HepG2 (cell line): ENCODE results near the gene LITAF. TPM values are rescaled to one million over a fixed set of nuclear protein-coding genes. Genes with fewer than 3 reads are reported as not detected.
A peak's percentile ranks its signal among the peaks of the same experiment; 100 is the strongest.

Source experiments
- AGO2 ChIP-seq: fragments of 200-400 bp; formaldehyde crosslinking; optimal IDR thresholded peaks from 2 replicates; pipeline ENCODE3; 2017; ENCODE audit warnings: mild to moderate bottlenecking, low read depth, low read length, moderate library complexity
- CCAR2 ChIP-seq: fragments of 200-400 bp; formaldehyde crosslinking; optimal IDR thresholded peaks from 2 replicates; pipeline ENCODE3; 2018; ENCODE audit warnings: low read depth, mild to moderate bottlenecking, low read length, moderate library complexity
- DPF2 ChIP-seq: sonication (generic); formaldehyde crosslinking; IDR thresholded peaks from 2 replicates; pipeline ENCODE4 v1.4.0; 2020; ENCODE audit warnings: mild to moderate bottlenecking, low read depth, missing genetic modification reagents, borderline replicate concordance
- GFI1 ChIP-seq: sonication (generic); formaldehyde crosslinking; IDR thresholded peaks from 2 replicates; pipeline ENCODE4 v1.5.0; 2020; ENCODE audit warnings: missing genetic modification reagents, mild to moderate bottlenecking, borderline replicate concordance
- HDAC2 ChIP-seq: sonication (generic); formaldehyde crosslinking; IDR thresholded peaks from 2 replicates; pipeline ENCODE4 v1.4.0; 2020; ENCODE audit warnings: missing genetic modification reagents
- NFE2L1 ChIP-seq: sonication (generic); formaldehyde crosslinking; IDR thresholded peaks from 2 replicates; pipeline ENCODE4 v1.4.0; 2020; ENCODE audit warnings: missing genetic modification reagents, mild to moderate bottlenecking, borderline replicate concordance
- NKX3-1 ChIP-seq: sonication (generic); formaldehyde crosslinking; IDR thresholded peaks from 2 replicates; pipeline ENCODE4 v1.5.0; 2020; ENCODE audit warnings: missing genetic modification reagents
- PAF1 ChIP-seq: IDR thresholded peaks from 2 replicates; pipeline ENCODE4 v1.6.1; 2016; ENCODE audit warnings: missing genetic modification reagents, missing compliant biosample characterization
- STAT5B ChIP-seq: sonication (generic); formaldehyde crosslinking; IDR thresholded peaks from 2 replicates; pipeline ENCODE4 v1.4.0; 2020; ENCODE audit warnings: missing genetic modification reagents
- TCF7L2 ChIP-seq: IDR thresholded peaks from 2 replicates; pipeline ENCODE4 v1.6.1; 2011; ENCODE audit warnings: mild to moderate bottlenecking, low read depth, low read length, moderate library complexity
- ZEB1 ChIP-seq: IDR thresholded peaks from 2 replicates; pipeline ENCODE4 v1.6.1; 2012; ENCODE audit warnings: mild to moderate bottlenecking, low read depth, inconsistent platforms; ENCODE audit not compliant: insufficient replicate concordance
- ZNF17 ChIP-seq: sonication (generic); formaldehyde crosslinking; IDR thresholded peaks from 2 replicates; pipeline ENCODE4 v1.5.0; 2020; ENCODE audit warnings: mild to moderate bottlenecking, missing genetic modification reagents
- ZNF441 ChIP-seq: sonication (generic); formaldehyde crosslinking; IDR thresholded peaks from 2 replicates; pipeline ENCODE4 v1.7.0; 2021; ENCODE audit warnings: missing genetic modification reagents, borderline replicate concordance
- ZNF703 ChIP-seq: sonication (generic); formaldehyde crosslinking; IDR thresholded peaks from 2 replicates; pipeline ENCODE4 v1.5.1; 2020; ENCODE audit warnings: missing genetic modification reagents, mild to moderate bottlenecking, moderate library complexity, borderline replicate concordance
- ZNF737 ChIP-seq: sonication (generic); formaldehyde crosslinking; IDR thresholded peaks from 2 replicates; pipeline ENCODE4 v1.5.0; 2020; ENCODE audit warnings: missing genetic modification reagents, mild to moderate bottlenecking, borderline replicate concordance
- polyA plus RNA-seq, 8 experiments: library from polyadenylated mRNA; depleted of rRNA in 3 of 8; stranded (reverse) in 7 of 8; unstranded in 1 of 8; fragments of >200 nt; fragmentation: Illumina TruSeq in 4 of 8; extraction: Trizol in 4 of 8; gene quantifications; 2 replicates each; pipeline versions ENCODE4 v1.2.1 to v1.2.3, GENCODE V29; 2011 to 2016; ENCODE audit warnings: low read depth in 4 of 8, missing spikeins in 1 of 8, mixed read lengths in 1 of 8; ENCODE audit not compliant: insufficient read depth in 1 of 8
- total RNA-seq, 5 experiments: library from RNA; depleted of rRNA; stranded (reverse); fragments of >200 nt; fragmentation: Illumina TruSeq; extraction: Trizol; gene quantifications; 2 replicates each; pipeline ENCODE4 v1.2.3, GENCODE V29; 2016; ENCODE audit warnings: low read depth in 1 of 5
- TF ChIP-seq, protein P1 (sequence below): sonication (generic); formaldehyde crosslinking; IDR thresholded peaks from 2 replicates; pipeline ENCODE4 v1.5.0; 2020; ENCODE audit warnings: missing genetic modification reagents
- TF ChIP-seq, protein P2 (sequence below): sonication (generic); formaldehyde crosslinking; IDR thresholded peaks from 2 replicates; pipeline ENCODE4 v1.5.0; 2020; ENCODE audit warnings: mild to moderate bottlenecking, missing genetic modification reagents
- TF ChIP-seq, protein P3 (sequence below): sonication (generic); formaldehyde crosslinking; IDR thresholded peaks from 2 replicates; pipeline ENCODE4 v1.9.0; 2021; ENCODE audit warnings: missing genetic modification reagents, borderline replicate concordance

LITAF gene
- total and polyA plus RNA-seq, 2 of the 13 experiments (the other 11 are each of a cell fraction or from before 2014, with no cell fraction given): 80.1 to 141 TPM

DNA sequence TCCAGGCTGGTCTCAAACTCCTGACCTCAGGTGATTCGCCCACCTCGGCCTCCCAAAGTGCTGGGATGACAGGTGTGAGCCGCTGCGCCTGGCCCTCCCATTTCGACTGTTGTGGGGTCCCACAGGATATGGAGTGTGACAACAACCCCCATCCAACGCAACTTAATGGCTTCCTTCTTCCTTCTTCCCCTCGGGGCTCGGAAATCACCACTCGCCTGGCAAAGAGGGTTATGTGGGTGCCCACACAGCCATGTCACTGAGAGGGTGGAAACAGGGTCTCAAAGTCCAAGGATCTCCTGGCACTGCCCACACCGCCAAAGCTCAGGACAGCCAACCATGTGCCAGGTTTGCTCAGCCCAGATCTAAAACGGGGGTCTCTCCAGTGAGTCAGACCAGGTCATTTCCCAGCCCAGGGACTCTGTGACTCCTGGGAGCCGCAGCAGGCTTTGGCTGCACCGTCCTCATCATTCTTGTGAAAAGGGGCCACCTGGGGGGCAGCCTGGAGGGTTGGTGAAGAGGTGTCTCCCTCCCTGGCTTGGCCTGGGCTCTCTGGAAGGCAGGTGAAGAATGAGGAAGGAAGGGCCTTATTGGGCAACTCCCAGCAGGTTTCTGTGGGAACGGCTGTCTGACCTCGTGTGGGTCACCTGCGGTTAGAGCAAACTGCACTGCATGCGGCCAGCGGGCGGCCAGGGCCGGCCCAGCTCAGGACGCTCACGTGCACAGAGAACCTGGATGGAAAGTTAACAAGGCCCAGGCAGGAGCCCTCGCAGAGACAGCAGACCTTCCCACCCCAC, 25.3 kb upstream of the LITAF start (continued):
- TF ChIP-seq NKX3-1 (peak; percentile 92), DPF2 (CRISPR knock-in tag) (peak; percentile 61; the same call in 1 of the 2 replicates), NFE2L1 (CRISPR knock-in tag) (0 out of 2 replicates have a peak, but pooled peaks have one; percentile 41), ZEB1 (peak; percentile 97), ZNF703 (CRISPR knock-in tag) (peak; percentile 96), TCF7L2 (no peak), AGO2 (no peak), PAF1 (CRISPR knock-in tag) (no peak), CCAR2 (no peak), ZNF441 (CRISPR knock-in tag) (peak; percentile 91), ZNF17 (CRISPR knock-in tag) (no peak), GFI1 (CRISPR knock-in tag) (peak; percentile 57; the same call in 1 of the 2 replicates), HDAC2 (peak; percentile 93), ZNF737 (CRISPR knock-in tag) (0 out of 2 replicates have a peak, but pooled peaks have one; percentile 81), STAT5B (CRISPR knock-in tag) (peak; percentile 85; the same call in 1 of the 2 replicates)
- TF ChIP-seq, protein P1, sequence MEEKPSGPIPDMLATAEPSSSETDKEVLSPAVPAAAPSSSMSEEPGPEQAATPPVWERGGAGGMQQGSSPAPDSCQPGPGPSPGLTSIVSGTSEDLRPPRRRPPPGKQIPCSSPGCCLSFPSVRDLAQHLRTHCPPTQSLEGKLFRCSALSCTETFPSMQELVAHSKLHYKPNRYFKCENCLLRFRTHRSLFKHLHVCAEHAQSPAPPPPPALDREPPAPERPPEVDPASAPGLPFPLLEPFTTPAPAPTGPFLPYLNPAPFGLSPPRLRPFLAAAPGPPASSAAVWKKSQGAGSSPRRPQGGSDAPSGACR (CRISPR knock-in tag): peak; percentile 97
- TF ChIP-seq, protein P2, sequence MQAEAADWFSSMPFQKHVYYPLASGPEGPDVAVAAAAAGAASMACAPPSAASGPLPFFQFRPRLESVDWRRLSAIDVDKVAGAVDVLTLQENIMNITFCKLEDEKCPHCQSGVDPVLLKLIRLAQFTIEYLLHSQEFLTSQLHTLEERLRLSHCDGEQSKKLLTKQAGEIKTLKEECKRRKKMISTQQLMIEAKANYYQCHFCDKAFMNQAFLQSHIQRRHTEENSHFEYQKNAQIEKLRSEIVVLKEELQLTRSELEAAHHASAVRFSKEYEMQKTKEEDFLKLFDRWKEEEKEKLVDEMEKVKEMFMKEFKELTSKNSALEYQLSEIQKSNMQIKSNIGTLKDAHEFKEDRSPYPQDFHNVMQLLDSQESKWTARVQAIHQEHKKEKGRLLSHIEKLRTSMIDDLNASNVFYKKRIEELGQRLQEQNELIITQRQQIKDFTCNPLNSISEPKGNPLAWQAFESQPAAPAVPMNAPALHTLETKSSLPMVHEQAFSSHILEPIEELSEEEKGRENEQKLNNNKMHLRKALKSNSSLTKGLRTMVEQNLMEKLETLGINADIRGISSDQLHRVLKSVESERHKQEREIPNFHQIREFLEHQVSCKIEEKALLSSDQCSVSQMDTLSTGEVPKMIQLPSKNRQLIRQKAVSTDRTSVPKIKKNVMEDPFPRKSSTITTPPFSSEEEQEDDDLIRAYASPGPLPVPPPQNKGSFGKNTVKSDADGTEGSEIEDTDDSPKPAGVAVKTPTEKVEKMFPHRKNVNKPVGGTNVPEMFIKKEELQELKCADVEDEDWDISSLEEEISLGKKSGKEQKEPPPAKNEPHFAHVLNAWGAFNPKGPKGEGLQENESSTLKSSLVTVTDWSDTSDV (CRISPR knock-in tag): peak; percentile 97
- TF ChIP-seq, protein P3, sequence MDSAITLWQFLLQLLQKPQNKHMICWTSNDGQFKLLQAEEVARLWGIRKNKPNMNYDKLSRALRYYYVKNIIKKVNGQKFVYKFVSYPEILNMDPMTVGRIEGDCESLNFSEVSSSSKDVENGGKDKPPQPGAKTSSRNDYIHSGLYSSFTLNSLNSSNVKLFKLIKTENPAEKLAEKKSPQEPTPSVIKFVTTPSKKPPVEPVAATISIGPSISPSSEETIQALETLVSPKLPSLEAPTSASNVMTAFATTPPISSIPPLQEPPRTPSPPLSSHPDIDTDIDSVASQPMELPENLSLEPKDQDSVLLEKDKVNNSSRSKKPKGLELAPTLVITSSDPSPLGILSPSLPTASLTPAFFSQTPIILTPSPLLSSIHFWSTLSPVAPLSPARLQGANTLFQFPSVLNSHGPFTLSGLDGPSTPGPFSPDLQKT (CRISPR knock-in tag): no peak; the same call in 1 of the 2 replicates
